GM21528 (cell line): ENCODE data around the gene PON1.

Experiments
- ATAC-seq: cut with Tn5 transposase; IDR thresholded peaks from one replicate; pipeline ENCODE4 v1.9.1; 2021; ENCODE audit warnings: mild to moderate bottlenecking, moderate library complexity; ENCODE audit not compliant: unreplicated experiment, low FRiP score

Gene PON1

GRCh38 chr7:95263785-95264362, 60.5 kb downstream of the PON1 start:
- ATAC-seq, result no peak

GRCh38 chr7:95262875-95263274, 61.5 kb downstream of the PON1 start:
- no peak for ATAC-seq

- no peak for ATAC-seq
Observed at GRCh38 chr7:95261895-95262415, 62.4 kb downstream of the PON1 start.

- no peak for ATAC-seq
Observed at GRCh38 chr7:95255691-95256090, 68.6 kb downstream of the PON1 start.

- ATAC-seq, result no peak
Observed at GRCh38 chr7:95253986-95254385, 70.3 kb downstream of the PON1 start.

GRCh38 chr7:95251966-95252365, 72.4 kb downstream of the PON1 start:
- no peak for ATAC-seq

- no peak for ATAC-seq
Observed at GRCh38 chr7:95250571-95250970, 73.8 kb downstream of the PON1 start.
